Endodermal cell (in vitro differentiated cells): ENCODE data around the gene OPCML. TPM values are rescaled to one million over a fixed set of nuclear protein-coding genes. Genes with fewer than 3 reads are reported as not detected.

Experiments
- DNase-seq: peaks from one replicate; pipeline ENCODE4 v3.0.0-alpha.2; 2017
- H3K27ac ChIP-seq: 2 replicates; pipeline ENCODE4 v1.5.1; 2013; ENCODE audit warnings: mild to moderate bottlenecking, low read depth, low read length, moderate library complexity
- H3K27me3 ChIP-seq: 2 replicates; pipeline ENCODE4 v1.6.1; 2013; ENCODE audit warnings: mild to moderate bottlenecking, low read length, moderate library complexity; ENCODE audit not compliant: insufficient read depth, control insufficient read depth, poor library complexity, severe bottlenecking
- H3K36me3 ChIP-seq: 2 replicates; pipeline ENCODE4 v1.7.0; 2013; ENCODE audit warnings: mild to moderate bottlenecking, low read length, moderate library complexity; ENCODE audit not compliant: control insufficient read depth, insufficient read depth
- H3K4me1 ChIP-seq: one replicate; pipeline ENCODE4 v1.7.0; 2013; ENCODE audit warnings: low read length; ENCODE audit not compliant: control insufficient read depth, insufficient read depth
- H3K4me3 ChIP-seq: 2 replicates; pipeline ENCODE4 v1.5.1; 2013; ENCODE audit warnings: mild to moderate bottlenecking, low read length, moderate library complexity
- H3K9ac ChIP-seq: 2 replicates; pipeline ENCODE4 v1.6.1; 2013; ENCODE audit warnings: mild to moderate bottlenecking, low read length, moderate library complexity; ENCODE audit not compliant: poor library complexity, severe bottlenecking; ENCODE audit errors: extremely low read depth
- H3K9me3 ChIP-seq: 2 replicates; pipeline ENCODE4 v1.6.1; 2013; ENCODE audit warnings: mild to moderate bottlenecking, low read length, moderate library complexity; ENCODE audit not compliant: control insufficient read depth
- H3K27ac Mint-ChIP-seq: 2 replicates; pipeline ENCODE4 v1.8.0; 2020; ENCODE audit warnings: mixed read lengths
- H3K27me3 Mint-ChIP-seq: 2 replicates; pipeline ENCODE4 v1.8.0; 2021; ENCODE audit warnings: mild to moderate bottlenecking, mixed read lengths; ENCODE audit not compliant: insufficient read depth
- H3K36me3 Mint-ChIP-seq: 2 replicates; pipeline ENCODE4 v1.8.0; 2020; ENCODE audit warnings: low read depth, mixed read lengths
- H3K4me1 Mint-ChIP-seq: 2 replicates; pipeline ENCODE4 v1.8.0; 2020; ENCODE audit warnings: mixed read lengths
- H3K4me3 Mint-ChIP-seq: 2 replicates; pipeline ENCODE4 v1.8.0; 2020; ENCODE audit warnings: mild to moderate bottlenecking, moderate library complexity, mixed read lengths
- H3K9me3 Mint-ChIP-seq: 2 replicates; pipeline ENCODE4 v1.8.0; 2020; ENCODE audit warnings: mild to moderate bottlenecking, mixed read lengths
- WGBS, 2 experiments: methylation state at CpG; one replicate each; pipeline versions ENCODE4 v1.1.5 to v1.1.7; 2013; ENCODE audit warnings: missing lambda C conversion rate in 2 of 2, mixed read lengths in 1 of 2; ENCODE audit not compliant: insufficient coverage in 1 of 2, insufficient read length in 1 of 2; 5-methylcytosine and 5-hydroxymethylcytosine counted together
- total RNA-seq, 2 donors: library from RNA; stranded (reverse); fragmentation: NEBNext Ultra II Directional in 1 of 2; extraction: Animal tissue kit (Norgen Biotek cat#: 25700) in 1 of 2; gene quantifications; 2 replicates in 1 of 2; 3 replicates in 1 of 2; pipeline ENCODE4 v1.2.1, GENCODE V29; 2021
- TF ChIP-seq, protein P1 (sequence below): fragments of 200-600 bp; sonication (generic); conservative IDR thresholded peaks from 2 replicates; pipeline ENCODE4 v1.5.0; 2021; ENCODE audit warnings: antibody characterized with exemption, mild to moderate bottlenecking

Gene OPCML
- total RNA-seq, 2 donors from 2014 or later: 0.49 to 0.86 TPM

DNA sequence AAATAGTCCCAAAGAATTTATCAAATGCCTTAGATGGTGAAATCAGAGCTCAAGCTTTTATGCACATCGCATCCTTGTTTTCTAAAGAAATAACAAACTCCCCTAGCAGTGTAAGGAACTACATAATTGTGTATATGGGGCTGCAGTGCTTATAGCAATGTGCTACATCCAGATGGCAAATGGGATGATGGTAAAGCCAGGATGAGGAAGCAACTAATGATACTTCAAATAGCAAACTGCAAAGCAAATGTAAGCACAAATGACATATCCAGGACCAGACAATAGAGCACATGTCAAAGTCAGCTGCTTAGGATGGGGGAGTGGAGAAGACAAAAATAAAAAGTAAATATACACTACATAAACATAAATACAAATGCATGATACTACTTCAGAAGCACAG is 425.9 kb downstream of the OPCML start:
- H3K27ac Mint-ChIP-seq: no peak overlapping the region
- TF ChIP-seq, protein P1, sequence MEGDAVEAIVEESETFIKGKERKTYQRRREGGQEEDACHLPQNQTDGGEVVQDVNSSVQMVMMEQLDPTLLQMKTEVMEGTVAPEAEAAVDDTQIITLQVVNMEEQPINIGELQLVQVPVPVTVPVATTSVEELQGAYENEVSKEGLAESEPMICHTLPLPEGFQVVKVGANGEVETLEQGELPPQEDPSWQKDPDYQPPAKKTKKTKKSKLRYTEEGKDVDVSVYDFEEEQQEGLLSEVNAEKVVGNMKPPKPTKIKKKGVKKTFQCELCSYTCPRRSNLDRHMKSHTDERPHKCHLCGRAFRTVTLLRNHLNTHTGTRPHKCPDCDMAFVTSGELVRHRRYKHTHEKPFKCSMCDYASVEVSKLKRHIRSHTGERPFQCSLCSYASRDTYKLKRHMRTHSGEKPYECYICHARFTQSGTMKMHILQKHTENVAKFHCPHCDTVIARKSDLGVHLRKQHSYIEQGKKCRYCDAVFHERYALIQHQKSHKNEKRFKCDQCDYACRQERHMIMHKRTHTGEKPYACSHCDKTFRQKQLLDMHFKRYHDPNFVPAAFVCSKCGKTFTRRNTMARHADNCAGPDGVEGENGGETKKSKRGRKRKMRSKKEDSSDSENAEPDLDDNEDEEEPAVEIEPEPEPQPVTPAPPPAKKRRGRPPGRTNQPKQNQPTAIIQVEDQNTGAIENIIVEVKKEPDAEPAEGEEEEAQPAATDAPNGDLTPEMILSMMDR: no peak
- Histone ChIP-seq H3K27ac (no peak overlapping the region), H3K27me3 (no peaks in the 10 kb centered on the region), H3K9ac (no peak overlapping the region), H3K4me1 (no peaks in the 10 kb centered on the region), H3K4me3 (no peak overlapping the region), H3K9me3 (no peaks in the 10 kb centered on the region), H3K36me3 (no peaks in the 10 kb centered on the region)
- H3K4me1 Mint-ChIP-seq: no peaks in the 10 kb centered on the region
- H3K36me3 Mint-ChIP-seq: no peaks in the 10 kb centered on the region
- H3K9me3 Mint-ChIP-seq: no peaks in the 10 kb centered on the region
- 89 to 100% methylated on average over 1 of the region's 1 CpG for WGBS, 2 experiments
- H3K4me3 Mint-ChIP-seq: no peak overlapping the region
- H3K27me3 Mint-ChIP-seq: no peaks in the 10 kb centered on the region
- no peak for DNase-seq

DNA sequence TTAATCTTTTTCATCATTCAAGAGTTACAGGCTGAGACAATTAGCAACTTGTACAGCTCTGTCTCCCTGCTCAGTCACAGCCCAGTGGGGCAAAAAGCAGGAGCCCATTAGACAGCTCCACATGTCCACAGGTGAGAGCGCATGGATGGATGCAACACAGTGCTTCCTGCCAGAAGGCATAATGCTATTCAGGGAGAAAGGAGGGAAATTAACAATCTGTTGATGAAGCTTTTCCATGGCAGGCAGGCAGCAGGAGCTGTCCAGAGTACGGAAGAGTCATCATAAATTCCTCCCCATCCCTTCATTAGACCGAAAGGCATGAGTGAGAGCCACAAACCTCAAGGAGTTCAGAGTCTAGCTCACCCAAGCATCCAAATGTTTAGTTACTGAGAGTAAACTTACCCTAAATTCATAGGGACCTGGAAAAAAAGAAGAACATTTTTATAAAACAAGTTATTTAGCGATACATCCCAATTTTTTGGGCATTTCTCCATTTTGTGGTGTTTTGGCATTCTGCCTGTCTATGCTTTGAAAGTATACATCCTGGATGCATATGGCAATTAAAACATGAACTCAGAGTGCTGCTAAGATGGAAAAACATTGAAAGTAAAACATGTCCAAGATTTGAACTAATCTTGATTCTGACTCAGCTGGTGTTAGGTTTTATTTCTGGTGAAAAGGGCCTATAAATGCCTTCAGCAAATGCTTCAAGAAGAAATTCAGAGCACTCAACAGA is 428.1 kb downstream of the OPCML start:
- 93 to 100% methylated on average over 1 to 4 of the region's 4 CpGs for WGBS, 2 experiments
- Histone ChIP-seq H3K27ac (no peak overlapping the region), H3K4me1 (no peaks in the 10 kb centered on the region), H3K4me3 (no peak overlapping the region), H3K36me3 (no peaks in the 10 kb centered on the region), H3K27me3 (no peaks in the 10 kb centered on the region), H3K9ac (no peak overlapping the region), H3K9me3 (no peaks in the 10 kb centered on the region)
- Mint-ChIP-seq H3K27me3 (no peaks in the 10 kb centered on the region), H3K9me3 (peaks cover 6% of the 10 kb centered on the region), H3K4me3 (no peak overlapping the region), H3K4me1 (no peaks in the 10 kb centered on the region), H3K36me3 (no peaks in the 10 kb centered on the region), H3K27ac (no peak overlapping the region)
- TF ChIP-seq, protein P1: no peak
- DNase-seq: no peak

DNA sequence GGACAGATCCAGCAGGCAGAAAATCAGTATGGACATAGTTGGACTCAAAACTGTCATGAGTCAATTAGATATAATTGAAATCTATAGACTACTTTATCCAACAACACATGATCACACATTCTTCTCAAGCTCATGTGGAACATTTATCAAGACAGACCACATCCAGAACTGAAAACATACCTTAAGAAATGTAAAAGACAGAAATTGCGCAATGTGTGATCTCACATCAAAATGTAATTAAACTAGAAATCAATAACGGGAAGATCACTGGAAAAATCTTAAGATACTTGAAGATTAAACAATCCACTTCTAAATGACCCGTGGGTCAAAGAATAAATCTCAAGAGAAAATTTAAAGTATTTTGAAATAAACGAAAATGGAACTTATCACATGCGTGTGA is 435.3 kb downstream of the OPCML start:
- Histone ChIP-seq H3K27me3 (no peaks in the 10 kb centered on the region), H3K27ac (no peak overlapping the region), H3K9me3 (no peaks in the 10 kb centered on the region), H3K36me3 (no peaks in the 10 kb centered on the region), H3K4me3 (no peak overlapping the region), H3K4me1 (no peaks in the 10 kb centered on the region), H3K9ac (no peak overlapping the region)
- H3K27me3 Mint-ChIP-seq: no peaks in the 10 kb centered on the region
- 90 to 92% methylated on average over 5 of the region's 5 CpGs for WGBS, 2 experiments
- peaks cover 1% of the 10 kb centered on the region for H3K4me1 Mint-ChIP-seq
- peaks cover 13% of the 10 kb centered on the region for H3K9me3 Mint-ChIP-seq
- TF ChIP-seq, protein P1: no peak
- H3K4me3 Mint-ChIP-seq: no peak overlapping the region
- peaks cover 2% of the 10 kb centered on the region for H3K36me3 Mint-ChIP-seq
- no peak overlapping the region for H3K27ac Mint-ChIP-seq
- DNase-seq: no peak
